GM12873 (cell line): ENCODE results near the gene RMP24.

ENCODE experiments used
- CTCF ChIP-seq: IDR thresholded peaks from 2 replicates; pipeline ENCODE4 v1.5.1; 2012; ENCODE audit warnings: low read depth, mild to moderate bottlenecking, moderate library complexity, low read length, control low read depth; ENCODE audit not compliant: insufficient read depth; ENCODE audit errors: missing control alignments

The RMP24 gene

GRCh38 chr18:35982409-35983114 is 10.1 kb downstream of the RMP24 start:
- no peak for TF ChIP-seq CTCF

GRCh38 chr18:35983147-35983546 is 10.7 kb downstream of the RMP24 start:
- no peak for TF ChIP-seq CTCF

GRCh38 chr18:35983818-35984217 is 11.3 kb downstream of the RMP24 start:
- TF ChIP-seq CTCF, result no peak

- no peak for TF ChIP-seq CTCF
These were observed 19.2 kb downstream of the RMP24 start for GRCh38 chr18:35991696-35992095.

GRCh38 chr18:35993013-35993412 is 20.5 kb downstream of the RMP24 start:
- no peak for TF ChIP-seq CTCF

- TF ChIP-seq CTCF, result peak; percentile 31
These were observed 26.5 kb downstream of the RMP24 start for GRCh38 chr18:35998967-35999366.

- no peak for TF ChIP-seq CTCF
These were observed 27.4 kb downstream of the RMP24 start for GRCh38 chr18:35999925-36000324.

- no peak for TF ChIP-seq CTCF
These were observed 34.5 kb downstream of the RMP24 start for GRCh38 chr18:36006997-36007396.
